NCI-H1436 (cell line): ENCODE data around the gene RNF135.
"Not testable (repeated sequence)": the region's sequence is repeated elsewhere in the genome, so short reads cannot be mapped to it uniquely, and the experiment has no call there.

Experiments used
- DNase-seq: peaks from one replicate; lab custom pipeline; 2025; lab: John Stamatoyannopoulos, UW

The RNF135 gene

DNA sequence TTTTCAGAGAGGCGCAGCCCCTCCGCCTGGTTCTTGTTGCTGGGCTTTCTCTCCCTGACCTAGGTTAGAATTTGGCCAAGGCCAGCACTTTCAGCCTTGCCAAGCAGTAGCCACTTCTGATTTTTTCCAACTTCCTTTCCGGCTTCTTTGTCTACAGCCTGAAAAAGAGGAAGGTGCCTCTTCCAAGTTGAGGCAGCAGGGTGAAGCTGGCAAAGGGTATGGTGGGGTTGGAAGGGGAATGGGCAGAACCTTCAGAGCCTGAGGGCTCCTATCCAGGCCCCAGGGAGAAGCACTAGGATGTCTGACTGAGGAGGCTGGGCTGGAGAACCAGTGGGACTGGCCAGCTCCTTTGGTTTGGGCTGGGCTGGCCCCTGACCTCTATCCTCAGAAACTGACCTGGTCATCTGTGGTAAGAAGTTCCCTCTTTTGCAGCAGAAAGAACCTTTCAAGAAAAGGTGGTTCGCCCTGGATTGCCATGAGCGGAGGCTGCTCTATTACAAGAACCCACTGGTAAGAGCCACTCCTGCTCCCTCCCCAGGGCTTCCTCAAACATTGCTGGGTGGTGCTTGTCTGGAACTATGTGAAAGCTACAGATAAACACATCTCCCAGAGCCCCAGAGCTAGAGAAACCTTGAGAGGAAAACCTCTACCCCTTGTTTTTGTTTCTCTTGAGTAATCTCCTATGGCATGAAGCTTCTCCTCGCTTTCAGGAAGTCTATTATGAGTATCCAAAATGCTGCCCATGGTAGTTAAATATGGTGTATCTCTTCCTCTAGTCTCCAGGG lies 16.6 kb upstream of the RNF135 start:
- DNase-seq: no peak

DNA sequence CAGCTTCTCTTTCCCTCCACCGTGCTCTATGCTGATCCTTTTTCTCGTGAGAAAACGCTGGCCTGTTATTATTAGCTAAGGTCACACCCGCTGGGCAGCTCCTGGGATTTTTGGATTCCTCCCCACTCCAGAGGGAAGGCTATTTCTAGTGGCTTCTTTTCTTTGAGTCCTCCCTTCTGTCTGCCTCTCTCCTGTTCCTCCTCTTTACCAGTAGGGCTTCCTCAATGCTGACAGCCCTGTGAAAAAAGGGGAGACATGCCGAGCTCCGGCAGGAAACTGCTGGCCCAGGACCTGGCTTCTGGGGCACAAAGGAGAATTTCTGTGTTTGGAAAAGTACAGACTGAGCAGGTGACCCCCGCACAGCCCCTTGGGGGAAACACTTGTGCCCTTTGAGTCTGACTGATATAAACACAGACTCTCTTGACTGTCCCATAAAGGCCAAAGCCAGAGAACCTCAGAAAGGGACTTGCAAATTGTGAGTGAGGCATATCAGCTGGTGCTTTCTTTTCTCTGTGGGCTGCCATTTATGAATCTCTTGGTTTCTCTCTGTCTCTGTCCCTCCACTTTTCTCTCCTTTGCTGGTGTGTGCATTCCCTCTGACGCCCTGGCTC lies 14.0 kb upstream of the RNF135 start:
- no peak for DNase-seq

DNA sequence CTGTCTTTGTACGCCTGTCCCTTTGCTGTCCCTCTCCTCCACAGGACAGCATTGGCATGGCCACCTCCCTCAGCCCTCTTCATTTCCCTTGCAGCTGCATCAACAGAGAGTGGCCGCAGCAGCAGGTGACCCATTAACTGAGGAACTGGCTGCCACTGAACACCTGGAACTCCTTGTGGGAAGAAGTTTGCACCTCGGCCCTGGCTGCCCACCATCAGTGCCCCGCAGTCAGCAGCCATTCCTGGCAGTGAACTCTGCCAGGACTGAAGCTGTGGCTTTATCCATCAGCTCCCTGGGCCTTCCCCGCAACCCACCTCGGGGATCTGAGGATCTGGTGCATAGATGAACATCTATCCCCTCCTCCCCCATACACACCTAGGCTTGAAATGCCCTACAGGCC lies 13.1 kb upstream of the RNF135 start:
- DNase-seq: no peak

DNA sequence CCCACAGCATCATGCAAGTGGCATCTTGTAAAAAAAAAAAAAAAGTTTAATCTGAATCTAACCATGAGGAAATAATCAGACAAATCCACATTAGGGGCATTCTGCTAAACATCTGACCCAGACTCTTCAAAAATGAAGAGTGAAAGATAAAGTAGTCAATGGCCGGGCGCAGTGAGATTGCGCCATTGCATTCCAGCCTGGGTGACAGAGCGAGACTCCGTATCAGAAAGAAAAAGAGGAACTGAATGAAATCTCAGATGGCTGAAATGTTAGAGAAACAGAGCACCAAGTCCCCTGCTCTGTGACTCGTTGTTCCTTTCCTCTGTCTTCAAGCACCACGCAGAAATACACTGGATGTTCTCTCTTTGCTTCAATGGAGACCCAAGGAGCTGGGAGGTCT lies 12.7 kb upstream of the RNF135 start:
- no peak for DNase-seq

DNA sequence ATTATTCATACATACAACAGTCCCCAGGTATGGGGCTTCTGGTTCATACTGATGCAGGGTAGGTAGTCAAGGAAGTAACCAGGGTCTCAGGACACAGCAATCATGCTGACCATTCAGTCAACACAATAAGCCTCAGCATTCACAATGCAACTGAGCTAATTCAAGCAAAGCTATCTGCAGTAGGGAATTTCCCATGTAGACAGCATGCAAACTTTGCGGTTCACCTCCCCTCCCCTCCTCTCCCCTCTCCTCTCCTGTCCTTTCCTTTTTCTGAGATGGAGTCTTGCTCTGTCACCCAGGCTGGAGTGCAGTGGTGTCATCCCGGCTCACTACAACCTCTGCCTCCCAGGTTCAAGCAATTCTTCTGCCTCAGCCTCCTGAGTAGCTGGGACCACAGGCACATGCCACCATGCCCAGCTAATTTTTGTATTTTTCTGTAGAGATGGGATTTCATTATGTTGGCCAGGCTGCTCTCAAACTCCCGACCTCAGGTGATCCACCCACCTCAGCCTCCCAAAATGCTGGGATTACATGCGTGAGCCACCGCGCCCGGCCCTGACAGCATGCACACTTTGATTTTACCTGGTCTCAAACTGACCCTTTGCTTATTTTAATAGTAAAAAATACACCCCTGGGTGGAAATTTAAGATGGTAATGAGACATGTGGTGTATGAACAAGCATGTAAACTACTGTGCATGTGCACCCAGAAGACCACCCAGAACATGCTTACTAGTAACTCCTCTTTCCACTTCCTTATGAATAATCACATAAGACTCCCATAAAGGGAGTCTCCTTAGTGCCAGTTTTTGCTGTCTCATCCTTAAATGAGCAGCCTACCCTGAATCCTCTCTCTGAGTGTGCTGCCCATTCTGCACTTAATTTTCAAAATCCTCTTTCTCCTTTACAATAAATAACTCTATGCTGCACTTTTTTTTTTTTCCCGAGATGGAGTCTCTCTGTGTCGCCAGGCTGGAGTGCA lies 9.3 kb upstream of the RNF135 start:
- DNase-seq: no peak

DNA sequence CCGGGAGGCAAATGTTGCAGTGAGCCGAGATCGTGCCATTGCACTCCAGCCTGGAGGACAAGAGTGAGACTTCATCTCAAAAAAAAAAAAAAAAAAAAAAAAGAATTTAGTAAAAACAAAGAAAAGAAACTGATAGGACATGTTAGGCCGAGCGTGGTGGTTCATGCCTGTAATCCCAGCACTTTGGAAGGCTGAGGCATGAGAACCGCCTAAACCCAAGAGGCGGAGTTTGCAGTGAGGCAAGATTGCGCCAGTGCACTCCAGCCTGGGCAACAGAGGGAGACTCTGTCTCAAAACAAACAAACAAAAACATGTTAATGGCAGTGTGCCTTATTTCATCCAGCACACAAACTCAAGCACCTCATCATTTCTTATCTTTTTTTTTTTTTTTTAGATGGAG lies 6.5 kb upstream of the RNF135 start:
- DNase-seq: not testable (repeated sequence)

DNA sequence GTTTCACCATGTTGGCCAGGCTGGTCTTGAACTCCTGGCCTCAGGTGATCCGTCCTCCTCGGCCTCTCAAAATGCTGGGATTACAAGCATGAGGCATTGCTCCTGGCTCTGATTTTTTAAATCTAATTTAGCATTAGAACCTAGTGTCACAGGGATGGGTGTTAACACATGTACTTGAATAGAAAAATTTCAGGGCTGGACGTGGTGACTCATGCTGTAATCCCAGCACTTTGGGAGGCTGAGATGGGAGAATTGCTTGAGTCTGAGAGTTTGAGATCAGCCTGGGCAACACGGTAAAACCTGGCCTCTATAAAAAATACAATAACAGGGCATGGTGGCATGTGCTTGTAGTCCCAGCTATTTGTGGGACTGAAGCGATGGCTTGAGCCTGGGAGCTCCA lies 6.0 kb upstream of the RNF135 start:
- no peak for DNase-seq

DNA sequence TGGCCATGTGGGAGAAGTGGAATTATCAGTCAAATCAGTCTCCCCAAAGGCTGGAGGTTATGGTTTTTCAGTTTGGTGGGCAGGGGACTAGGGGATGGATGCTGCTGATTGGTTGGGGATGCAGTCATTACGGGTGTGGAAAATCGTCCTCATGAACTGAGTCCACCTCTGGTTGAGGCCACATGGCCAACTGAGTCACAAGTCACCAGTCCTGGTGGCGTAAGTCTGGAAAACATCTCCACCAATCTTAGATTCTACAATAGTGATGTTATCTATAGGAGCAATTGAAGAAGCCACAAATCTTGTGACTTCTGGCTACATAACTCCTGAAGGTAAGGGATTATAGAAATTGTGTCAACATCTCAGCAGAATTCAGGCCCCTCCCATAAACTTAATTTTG lies 5.2 kb upstream of the RNF135 start:
- no peak for DNase-seq

DNA sequence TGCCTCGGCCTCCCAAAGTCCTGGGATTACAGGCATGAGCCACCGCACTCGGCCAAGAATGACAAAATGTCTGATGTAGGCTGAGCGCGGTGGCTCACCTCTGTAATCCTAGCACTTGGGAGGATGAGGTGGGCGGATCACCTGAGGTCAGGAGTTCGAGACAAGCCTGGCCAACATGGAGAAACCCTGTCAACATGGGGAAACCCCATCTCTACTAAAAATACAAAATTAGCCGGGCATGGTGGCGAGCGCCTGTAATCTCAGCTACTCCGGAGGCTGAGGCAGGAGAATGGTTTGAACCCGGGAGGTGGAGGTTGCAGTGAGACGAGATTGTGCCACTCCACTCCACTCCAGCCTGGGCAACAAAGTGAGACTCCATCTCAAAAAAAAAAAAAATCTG lies 2.9 kb upstream of the RNF135 start:
- DNase-seq: not testable (repeated sequence)

DNA sequence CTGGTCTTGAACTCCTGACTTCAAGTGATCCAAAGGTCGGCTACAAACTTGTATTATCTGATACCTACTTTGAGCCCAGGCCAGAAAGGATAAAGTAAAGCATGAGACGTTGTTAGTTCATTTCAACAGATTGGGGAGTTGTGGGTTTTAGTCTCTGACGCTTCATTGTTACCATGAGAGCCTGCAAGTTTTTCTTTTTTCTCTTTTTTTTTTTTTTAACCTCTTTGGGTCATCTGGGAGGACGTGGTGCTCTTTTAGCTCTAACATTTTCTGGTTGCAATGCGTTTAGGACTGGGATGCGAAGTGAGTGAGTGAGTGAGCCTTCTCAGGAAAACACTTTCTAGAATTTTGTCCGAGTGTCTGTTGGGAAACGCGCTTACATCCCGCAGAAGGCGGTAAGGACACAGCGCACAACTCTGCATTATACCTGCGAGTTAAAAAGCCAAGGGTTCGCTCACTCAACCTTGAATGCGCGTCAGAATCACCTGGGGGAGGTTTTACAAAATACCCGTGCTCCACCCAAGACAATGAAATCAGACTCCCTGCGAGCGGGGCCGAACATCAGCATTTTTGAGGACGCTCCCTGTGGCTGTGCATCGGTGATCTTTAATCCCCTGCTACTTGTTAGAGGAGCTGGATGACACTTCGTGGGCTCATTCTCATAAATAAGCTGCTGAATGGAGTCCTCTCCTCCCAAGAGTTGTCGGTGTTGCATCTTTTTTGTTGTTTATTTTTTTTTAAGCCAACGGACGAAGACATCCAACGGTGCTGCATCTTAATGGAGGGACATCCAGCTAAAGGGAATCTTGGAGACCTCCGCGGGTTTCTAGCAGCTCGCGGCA lies 629 bp upstream of the RNF135 start:
- no peak for DNase-seq

DNA sequence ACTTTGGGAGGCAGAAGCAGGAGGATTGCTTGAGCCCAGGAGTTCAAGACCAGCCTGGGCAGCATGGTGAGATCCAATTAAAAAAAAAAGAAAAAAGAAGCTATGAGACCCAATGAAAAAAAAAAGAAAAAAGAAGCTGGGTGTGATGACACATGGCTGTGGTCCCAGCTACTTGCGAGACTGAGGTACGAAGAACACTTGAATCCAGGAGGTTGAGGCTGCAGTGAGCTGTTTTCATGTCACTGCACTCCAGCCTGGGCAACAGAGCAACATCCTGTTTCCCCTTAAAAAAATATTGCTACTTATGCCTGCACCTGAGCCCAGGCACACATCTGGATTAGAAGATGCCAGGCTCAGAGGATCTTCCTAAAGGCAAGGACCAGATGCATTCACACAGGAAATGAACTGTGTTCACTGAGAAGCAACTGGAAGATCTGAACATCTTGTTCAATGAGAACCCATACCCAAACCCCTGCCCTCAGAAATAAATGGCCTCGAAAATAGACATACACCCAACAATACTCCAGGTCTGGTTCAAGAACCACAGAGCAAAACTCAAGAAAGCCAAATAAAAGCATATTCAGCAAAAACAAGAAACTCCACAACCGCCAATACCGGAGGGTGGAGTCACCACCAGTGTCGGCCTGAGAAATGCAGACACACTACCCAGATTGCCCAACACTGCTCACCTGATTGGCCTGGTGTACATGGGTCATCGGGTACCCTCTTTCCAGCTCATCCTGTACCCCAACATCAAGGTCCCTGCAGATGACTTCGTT lies 4.4 kb downstream of the RNF135 start:
- no peak for DNase-seq

DNA sequence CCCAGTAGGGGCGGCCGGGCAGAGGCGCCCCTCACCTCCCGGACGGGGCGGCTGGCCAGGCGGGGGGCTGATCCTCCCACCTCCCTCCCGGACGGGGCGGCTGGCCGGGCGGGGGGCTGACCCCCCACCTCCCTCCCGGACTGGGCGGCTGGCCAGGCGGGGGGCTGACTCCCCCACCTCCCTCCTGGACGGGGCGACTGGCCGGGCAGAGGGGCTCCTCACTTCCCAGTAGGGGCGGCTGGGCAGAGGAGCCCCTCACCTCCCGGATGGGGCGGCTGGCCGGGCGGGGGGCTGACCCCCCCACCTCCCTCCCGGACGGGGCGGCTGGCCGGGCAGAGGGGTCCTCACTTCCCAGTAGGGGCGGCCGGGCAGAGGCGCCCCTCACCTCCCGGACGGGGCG lies 9.1 kb downstream of the RNF135 start:
- DNase-seq: not testable (repeated sequence)

DNA sequence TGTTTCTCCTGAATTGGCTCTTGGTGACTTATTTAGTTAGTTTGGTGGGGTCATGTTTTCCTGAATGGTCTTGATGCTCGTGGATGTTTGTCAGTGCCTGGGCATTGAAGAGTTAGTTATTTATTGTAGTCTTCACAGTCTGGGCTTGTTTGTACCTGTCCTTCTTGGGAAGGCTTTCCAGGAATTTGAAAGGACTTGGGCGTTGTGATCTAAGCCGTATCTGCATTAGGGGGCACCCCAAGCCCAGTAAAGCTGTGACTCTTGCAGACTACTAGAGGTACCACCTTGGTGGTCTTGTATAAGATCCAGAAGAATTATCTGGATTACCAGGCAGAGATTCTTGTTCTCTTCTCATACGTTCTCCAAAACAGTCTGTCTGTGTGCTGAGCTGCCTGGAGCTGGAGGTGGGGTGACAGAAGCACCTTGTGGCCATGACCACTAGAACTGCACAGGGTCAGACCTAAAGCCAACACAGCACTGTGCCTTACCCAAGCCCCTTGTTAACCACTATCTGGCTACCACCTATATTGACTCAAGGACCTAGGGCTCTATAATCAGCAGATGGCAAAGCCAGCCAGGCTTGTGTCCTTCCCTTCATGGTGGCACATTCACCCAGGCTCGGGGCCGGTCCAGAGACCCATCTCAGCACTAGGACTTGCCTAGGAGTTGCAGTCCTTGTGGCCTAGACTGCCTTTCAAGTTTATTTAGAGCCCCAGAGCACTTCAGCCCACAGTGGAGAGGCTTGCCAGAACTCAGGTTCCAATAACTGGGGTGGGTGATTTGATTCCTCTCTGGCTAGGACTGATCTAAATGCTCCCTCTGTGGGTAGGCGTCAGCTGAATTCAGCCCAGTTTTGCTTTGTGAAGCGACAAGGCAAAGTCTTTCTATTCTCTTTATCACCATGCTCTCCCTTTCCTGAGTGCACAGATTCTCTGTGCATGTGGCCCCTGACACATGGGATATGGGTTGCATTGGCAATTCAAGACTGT lies 11.0 kb downstream of the RNF135 start:
- no peak for DNase-seq

DNA sequence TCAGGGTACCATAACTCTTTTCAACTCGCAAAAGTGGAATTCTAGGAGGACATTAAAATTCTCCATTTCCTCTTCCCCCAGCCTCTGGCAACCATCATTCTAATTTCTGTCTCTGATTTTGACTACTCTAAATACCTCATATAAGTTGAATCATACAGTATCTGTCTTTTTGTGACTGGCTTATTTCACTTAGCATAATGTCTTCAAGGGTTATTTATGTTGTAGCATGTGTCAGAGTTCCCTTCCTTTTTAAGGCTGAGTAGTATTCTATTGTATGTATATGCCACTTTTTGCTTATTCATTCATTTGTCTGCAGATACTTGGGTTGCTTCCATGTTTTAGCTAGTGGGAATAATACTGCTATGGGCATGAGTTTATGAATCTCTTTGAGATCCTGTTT lies 12.0 kb downstream of the RNF135 start:
- no peak for DNase-seq

DNA sequence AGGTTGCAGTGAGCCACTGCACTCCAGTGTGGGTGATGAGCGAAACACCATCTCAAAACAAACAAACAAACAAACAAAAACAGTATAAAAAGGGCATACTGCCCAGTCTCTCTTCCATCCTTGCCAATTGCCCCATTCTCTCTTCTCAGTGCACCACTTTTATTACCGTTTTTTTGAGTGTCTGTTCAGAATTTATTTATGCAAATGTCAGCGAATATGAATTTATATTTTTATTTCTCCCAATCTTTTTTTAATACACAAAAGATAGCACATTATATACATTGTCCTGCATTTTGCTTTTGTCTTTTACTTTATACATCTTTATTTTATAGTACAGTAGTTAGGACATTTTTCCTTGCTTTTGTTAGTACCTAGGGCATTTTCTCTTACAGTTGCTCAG lies 19.6 kb downstream of the RNF135 start:
- no peak for DNase-seq

DNA sequence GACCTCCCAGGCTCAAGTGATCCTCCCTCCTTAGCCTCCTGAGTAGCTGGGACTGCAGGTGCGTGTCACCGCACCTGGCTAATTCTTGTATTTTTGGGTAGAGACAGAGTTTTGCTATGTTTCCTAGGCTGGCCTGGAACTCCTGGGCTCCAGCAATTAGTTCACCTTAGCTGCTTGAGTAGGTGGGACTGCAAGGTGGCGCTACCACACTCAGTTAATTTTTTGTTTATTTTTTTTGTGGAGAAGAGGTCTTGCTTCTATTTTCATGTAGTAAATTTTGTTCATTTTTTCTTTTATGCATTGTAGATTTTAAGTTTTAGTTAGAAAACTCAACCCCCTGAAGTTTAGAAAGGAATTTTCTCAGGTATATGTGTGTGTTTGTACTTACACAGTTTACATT lies 21.7 kb downstream of the RNF135 start:
- DNase-seq: no peak

DNA sequence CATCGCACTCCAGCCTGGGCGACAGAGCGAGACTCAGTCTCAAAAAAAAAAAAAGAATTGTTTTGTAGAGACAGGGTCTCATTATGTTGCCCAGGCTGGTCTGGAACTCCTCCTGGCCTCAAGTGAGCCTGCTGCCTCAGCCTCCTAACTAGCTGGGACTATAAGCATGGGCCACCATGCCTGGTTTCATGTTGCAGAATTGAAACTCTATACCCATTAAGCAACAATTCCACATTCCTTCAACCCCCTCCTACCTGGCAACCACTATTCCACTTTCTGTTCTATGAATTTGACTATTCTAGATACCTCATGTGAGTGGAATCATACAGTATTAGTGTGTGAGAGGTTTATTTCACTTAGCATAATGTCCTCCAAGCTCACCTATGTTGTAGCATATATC lies 24.5 kb downstream of the RNF135 start:
- DNase-seq: no peak

DNA sequence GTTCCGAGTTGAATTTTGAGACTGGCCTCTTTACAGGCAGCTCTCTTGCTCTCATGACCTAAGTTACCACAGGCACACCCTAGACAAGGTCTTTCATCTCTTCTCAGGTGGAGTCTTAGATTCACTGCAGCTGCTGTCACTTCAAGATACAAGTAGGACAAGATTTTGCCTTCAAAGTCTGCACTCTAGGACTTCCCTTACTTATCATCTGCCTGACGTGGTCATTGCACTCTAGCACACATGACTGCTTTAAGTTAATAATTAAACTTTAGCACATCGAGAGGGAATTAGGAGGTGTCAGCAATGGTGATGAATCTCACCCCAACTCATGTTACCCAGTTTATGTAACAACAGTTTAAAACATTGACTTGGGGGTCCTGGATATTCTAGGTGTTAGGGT lies 25.6 kb downstream of the RNF135 start:
- DNase-seq: no peak

DNA sequence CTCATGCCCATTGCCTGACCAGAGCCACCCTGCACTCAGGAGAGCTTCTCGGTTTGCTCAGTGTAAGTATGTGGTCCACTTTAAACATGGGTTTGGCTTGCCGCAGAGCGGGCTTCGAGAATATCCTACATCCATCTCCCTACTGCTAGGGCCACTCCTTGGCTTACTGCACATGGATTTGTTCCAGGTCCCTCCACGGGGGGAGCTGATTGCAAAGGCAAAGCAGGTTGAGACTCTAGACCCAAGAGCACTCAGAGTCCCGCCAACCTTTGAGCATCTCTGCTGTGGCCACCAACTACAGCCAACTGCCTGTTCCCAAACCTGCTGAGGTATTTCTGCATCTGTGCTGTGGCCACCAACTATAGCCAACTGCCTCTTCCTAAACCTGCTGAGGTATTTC lies 26.4 kb downstream of the RNF135 start:
- no peak for DNase-seq

DNA sequence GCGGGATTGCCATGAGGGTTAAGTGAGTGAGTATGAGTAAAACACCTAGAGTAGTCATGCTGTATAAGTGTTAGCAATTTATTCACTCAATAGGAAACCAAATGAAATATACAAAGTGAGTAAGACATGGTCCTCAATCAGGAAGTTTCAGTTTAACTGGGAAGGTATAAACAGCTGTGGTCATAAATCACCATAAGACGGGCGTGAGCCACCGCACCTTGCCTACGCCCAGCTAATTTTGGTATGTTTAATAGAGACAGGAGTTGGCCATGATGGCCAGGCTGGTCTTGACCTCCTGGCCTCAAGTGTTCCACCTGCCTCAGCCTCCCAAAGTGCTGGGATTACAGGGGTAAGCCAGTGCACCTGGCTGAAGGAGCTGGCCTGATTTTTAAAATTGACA lies 27.0 kb downstream of the RNF135 start:
- no peak for DNase-seq
